ENCODE measurements around the gene RNASE12. TPM values are rescaled to one million over a fixed set of nuclear protein-coding genes. Genes with fewer than 3 reads are reported as not detected.
"Not testable (repeated sequence)": the region's sequence is repeated elsewhere in the genome, so short reads cannot be mapped to it uniquely, and the experiment has no call there.

RNASE12 gene
- total RNA-seq, 2 experiments from 2014 or later, result not detected

DNA sequence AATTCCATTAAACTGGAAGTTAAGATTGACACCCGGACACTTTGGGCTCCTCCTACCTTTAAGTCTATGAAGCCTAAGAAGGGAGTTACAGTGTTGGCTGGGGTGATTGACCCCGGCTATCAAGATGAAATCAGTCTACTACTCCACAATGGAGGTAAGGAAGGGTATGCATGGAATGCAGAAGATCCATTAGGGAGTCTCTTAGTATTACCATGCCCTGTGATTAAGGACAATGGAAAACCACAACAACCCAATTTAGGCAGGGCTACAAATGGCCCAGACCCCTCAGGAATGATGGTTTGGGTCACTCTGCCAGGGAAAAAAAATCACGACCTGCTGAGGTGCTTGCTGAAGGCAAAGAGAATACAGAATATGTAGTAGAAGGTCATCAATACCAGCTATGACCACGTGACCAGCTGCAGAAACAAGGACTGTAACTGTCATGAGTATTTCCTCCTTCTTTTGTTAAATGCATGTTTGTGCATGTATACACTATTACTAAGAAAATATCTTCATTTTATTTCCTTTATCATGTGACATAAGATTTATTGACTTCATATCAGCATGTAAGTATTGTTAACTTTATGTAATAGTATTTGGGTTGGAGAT is 18.7 kb downstream of the RNASE12 start:
- H3K9me3 Mint-ChIP-seq, result peaks cover 22% of the 10 kb centered on the region
- H3K4me3 Mint-ChIP-seq; POLR2A ChIA-PET; H3K4me1 Mint-ChIP-seq (ENCODE audit: low read depth); H3K27ac Mint-ChIP-seq; H3K27me3 Mint-ChIP-seq; intact Hi-C loops (cut with micrococcal nuclease); CTCF ChIA-PET; DNase-seq; H3K36me3 Mint-ChIP-seq: not testable (repeated sequence)

DNA sequence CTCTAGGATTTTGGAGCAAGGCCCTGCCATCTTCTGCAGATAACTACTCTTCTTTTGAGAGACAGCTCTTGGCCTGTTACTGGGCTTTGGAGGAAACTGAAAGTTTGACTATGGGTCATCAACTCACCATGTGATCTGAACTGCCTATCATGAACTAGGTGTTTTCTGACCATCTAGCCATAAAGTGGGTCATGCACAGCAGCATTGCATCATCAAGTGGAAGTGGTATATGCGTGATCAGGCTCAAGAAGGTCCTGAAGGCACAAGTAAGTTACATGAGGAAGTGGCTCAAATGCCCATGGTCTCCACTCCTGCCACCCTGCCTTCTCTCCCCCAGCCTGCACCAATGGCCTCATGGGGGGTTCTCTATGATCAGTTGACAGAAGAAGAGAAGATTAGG is 20.5 kb downstream of the RNASE12 start:
- H3K4me1 Mint-ChIP-seq (ENCODE audit: low read depth), result peaks cover 13% of the 10 kb centered on the region
- DNase-seq; H3K36me3 Mint-ChIP-seq; H3K27me3 Mint-ChIP-seq; H3K27ac Mint-ChIP-seq; CTCF ChIA-PET; POLR2A ChIA-PET; intact Hi-C loops (cut with micrococcal nuclease); H3K4me3 Mint-ChIP-seq: not testable (repeated sequence)
- peaks cover 22% of the 10 kb centered on the region for H3K9me3 Mint-ChIP-seq

DNA sequence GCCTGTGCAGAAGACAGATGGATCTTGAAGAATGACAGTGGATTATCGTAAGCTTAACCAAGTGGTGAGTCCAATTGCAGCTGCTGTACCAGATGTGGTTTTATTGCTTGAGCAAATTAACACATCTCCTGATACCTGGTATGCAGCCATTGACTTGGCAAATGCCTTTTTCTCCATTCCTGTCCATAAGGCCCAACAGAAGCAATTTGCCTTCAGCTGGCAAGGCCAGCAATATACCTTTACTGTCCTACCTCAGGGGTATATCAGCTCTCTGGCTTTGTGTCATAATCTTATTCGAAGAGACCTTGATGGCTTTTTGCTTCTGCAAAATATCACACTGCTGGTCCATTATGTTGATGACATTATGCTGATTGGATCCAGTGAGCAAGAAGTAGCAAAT is 21.3 kb downstream of the RNASE12 start:
- intact Hi-C loops (cut with micrococcal nuclease); H3K27me3 Mint-ChIP-seq; H3K27ac Mint-ChIP-seq; CTCF ChIA-PET; POLR2A ChIA-PET; H3K36me3 Mint-ChIP-seq; H3K4me3 Mint-ChIP-seq; DNase-seq: not testable (repeated sequence)
- Mint-ChIP-seq H3K9me3 (peaks cover 22% of the 10 kb centered on the region), H3K4me1 (ENCODE audit: low read depth) (peaks cover 13% of the 10 kb centered on the region)

DNA sequence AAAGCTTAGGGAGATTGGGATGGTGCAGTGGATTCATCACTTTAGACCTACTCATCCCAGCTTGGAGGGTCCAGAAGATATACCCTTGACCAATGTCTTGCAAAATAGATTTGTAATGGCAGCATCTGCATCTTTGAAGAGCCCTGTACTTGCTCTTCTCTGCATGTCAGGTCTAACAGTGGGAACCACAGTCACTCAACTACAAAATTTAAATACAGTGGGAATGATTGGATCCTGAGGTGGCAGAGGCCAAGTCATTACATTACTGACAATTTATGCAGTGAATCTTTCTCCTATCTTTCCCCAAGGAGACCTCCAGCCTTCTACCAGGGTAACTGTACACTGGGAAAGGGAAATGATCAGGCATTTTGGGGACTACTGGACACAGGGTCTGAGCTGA is 22.1 kb downstream of the RNASE12 start:
- ChIA-PET CTCF (interaction anchor here (1.2 kb wide), 1 partner anchor 122 kb away, joined by 4 read pairs; no protein-coding TSS in a partner anchor), POLR2A (no interaction called here)
- peaks cover 13% of the 10 kb centered on the region for H3K4me1 Mint-ChIP-seq (ENCODE audit: low read depth)
- H3K36me3 Mint-ChIP-seq, result peaks cover 8% of the 10 kb centered on the region
- no peak overlapping the region for H3K27ac Mint-ChIP-seq
- intact Hi-C loops (cut with micrococcal nuclease), result no loop called here
- H3K9me3 Mint-ChIP-seq, result peaks cover 22% of the 10 kb centered on the region
- H3K4me3 Mint-ChIP-seq, result no peak overlapping the region
- no peak for DNase-seq
- no peaks in the 10 kb centered on the region for H3K27me3 Mint-ChIP-seq

DNA sequence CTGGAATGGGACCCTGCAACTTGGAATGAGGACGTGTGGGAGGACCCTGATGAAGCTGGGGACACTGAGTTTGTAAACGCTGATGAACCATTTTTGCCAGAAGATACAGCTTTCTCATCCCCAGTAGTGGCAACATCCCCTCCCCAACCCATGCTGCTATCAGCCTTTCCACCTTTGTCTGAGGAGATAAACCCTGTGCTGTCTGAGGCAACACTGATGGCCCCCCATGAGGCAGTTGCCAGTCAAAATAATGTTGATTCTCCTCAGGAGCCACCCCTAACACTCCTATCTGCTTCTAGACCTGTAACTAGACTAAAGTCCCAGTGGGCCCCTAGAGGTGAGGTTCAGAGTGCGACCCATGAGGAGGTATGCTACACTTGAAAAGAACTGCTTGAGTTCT is 22.8 kb downstream of the RNASE12 start:
- H3K36me3 Mint-ChIP-seq, result peaks cover 8% of the 10 kb centered on the region
- peaks cover 13% of the 10 kb centered on the region for H3K4me1 Mint-ChIP-seq (ENCODE audit: low read depth)
- no peak for DNase-seq
- H3K27ac Mint-ChIP-seq, result no peak overlapping the region
- H3K4me3 Mint-ChIP-seq, result no peak overlapping the region
- POLR2A ChIA-PET, result no interaction called here
- H3K27me3 Mint-ChIP-seq, result no peaks in the 10 kb centered on the region
- CTCF ChIA-PET, result interaction anchor here (1.2 kb wide), 1 partner anchor 123 kb away, joined by 4 read pairs; no protein-coding TSS in a partner anchor
- intact Hi-C loops (cut with micrococcal nuclease), result no loop called here
- H3K9me3 Mint-ChIP-seq, result peaks cover 22% of the 10 kb centered on the region

DNA sequence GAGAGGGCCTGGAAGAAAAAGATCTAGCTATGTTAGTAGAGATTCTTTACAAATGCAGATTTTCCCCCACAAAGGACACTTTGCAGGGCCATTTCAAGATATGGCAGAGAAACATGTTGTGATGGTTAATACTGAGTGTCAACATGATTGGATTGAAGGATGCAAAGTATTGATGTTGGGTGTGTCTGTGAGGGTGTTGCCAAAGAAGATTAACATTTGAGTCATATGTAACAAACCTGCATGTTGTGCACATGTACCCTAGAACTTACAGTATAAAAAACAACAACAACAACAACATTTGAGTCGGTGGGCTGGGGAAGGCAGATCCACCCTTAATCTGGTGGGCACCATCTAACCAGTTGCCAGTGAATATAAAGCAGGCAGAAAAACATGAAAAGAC is 24.0 kb downstream of the RNASE12 start:
- H3K9me3 Mint-ChIP-seq, result peaks cover 22% of the 10 kb centered on the region
- POLR2A ChIA-PET; H3K27me3 Mint-ChIP-seq; H3K27ac Mint-ChIP-seq; H3K36me3 Mint-ChIP-seq; CTCF ChIA-PET; DNase-seq; intact Hi-C loops (cut with micrococcal nuclease); H3K4me3 Mint-ChIP-seq: not testable (repeated sequence)
- peaks cover 13% of the 10 kb centered on the region for H3K4me1 Mint-ChIP-seq (ENCODE audit: low read depth)

DNA sequence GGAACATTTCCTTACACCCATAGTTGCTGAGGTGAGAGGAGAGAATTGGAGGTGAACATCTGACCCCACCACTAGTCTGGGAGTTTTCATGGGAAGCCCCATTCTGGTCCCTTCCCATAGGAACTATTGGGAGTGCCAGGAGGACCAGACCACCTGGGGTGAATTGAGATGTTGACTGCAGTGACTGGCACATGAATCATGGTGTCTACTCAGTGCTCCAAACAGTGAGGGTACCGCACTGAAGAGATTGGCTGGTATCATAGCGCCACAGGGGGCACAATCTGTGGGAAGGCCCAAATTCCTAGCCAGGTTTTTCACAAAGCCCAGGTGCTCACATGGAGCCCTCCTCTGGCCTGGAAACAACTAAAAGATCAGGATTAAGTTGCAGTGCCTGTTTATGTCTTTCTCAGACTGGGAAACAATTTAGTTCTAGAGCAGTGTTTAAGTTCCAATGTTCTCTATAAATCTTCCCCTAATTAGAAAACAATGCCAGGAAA is 26.6 kb downstream of the RNASE12 start:
- ChIA-PET CTCF (no interaction called here), POLR2A (no interaction called here)
- H3K4me1 Mint-ChIP-seq (ENCODE audit: low read depth), result peaks cover 13% of the 10 kb centered on the region
- H3K27me3 Mint-ChIP-seq, result no peaks in the 10 kb centered on the region
- H3K27ac Mint-ChIP-seq, result no peak overlapping the region
- no peak for DNase-seq
- intact Hi-C loops (cut with micrococcal nuclease), result no loop called here
- H3K36me3 Mint-ChIP-seq, result peaks cover 6% of the 10 kb centered on the region
- no peak overlapping the region for H3K4me3 Mint-ChIP-seq
- peaks cover 17% of the 10 kb centered on the region for H3K9me3 Mint-ChIP-seq

DNA sequence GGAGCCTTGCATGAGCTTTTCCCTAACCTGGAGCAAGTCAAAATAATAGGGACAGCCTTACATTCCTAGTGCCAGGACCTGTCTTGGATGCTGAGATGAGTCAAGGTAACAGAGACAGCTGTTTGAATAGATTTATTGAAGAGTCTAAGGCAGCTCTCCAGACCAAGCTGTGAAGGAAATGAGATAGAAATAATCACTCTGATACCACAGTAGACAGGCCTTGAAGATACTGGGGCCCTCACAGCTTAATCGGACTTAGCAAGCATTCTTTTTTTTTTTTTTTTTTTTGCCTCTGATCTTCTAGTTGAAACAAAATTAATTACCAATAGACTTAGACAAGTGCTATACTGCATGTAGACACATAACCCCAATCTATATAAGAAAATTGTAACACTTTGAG is 27.2 kb downstream of the RNASE12 start:
- Mint-ChIP-seq H3K9me3 (peaks cover 11% of the 10 kb centered on the region), H3K27ac (no peak overlapping the region), H3K4me3 (no peak overlapping the region), H3K27me3 (no peaks in the 10 kb centered on the region), H3K4me1 (ENCODE audit: low read depth) (peaks cover 13% of the 10 kb centered on the region), H3K36me3 (peaks cover 5% of the 10 kb centered on the region)
- POLR2A ChIA-PET, result no interaction called here
- CTCF ChIA-PET, result no interaction called here
- no peak for DNase-seq
- intact Hi-C loops (cut with micrococcal nuclease), result no loop called here

DNA sequence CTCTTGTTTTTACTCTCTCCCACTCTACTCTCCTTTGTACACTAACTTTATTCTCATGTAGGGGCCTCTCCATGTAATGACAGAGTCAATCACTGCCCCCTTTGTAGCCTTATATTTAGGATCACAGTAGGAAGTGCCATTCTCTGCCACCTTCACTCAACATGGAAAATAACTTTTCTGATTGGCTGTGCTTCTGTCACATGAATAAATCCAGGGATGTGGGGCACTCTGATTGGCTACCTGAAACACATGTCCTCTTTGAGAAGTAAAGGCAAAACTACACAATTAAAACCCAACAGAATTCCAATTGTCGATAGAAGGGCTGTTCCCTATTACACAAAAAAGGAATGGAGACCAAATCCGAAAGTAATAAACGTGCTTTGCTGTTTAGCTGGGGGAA is 30.2 kb downstream of the RNASE12 start, which contains the start of gene RNASE9:
TSS of gene RNASE9 (minus strand) at position 87 of the 400 bp plus-strand sequence.
- Mint-ChIP-seq H3K9me3 (no peaks in the 10 kb centered on the region), H3K36me3 (no peaks in the 10 kb centered on the region), H3K27me3 (peaks cover 2% of the 10 kb centered on the region), H3K4me1 (ENCODE audit: low read depth) (no peaks in the 10 kb centered on the region), H3K27ac (no peak within 1 kb of the TSS), H3K4me3 (no peak within 1 kb of the TSS)
- intact Hi-C loops (cut with micrococcal nuclease), result no loop called here
- POLR2A ChIA-PET, result no interaction called here
- no peak for DNase-seq
- CTCF ChIA-PET, result no interaction called here

DNA sequence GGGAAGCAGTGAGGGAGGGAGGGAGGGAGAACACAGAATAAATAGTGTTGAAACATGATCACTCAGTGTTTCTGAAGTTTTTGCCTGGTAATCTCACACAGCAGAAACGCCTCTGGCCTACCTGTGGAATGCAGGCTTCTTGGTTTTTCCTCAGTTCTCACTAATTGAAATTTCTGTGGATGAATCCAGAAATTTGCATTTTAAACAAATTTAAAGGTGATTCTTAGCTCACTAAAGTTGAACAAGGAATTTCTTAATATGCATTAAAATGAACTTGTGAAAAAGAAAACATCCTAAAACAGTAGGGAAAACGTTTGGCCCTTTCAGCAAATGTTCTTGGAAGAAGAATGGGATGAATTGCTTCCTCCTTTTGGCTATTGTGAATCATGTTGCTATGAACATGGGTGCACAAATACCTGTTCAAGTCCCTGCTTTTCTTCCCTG is 31.7 kb downstream of the RNASE12 start:
- no peak overlapping the region for H3K4me3 Mint-ChIP-seq
- H3K9me3 Mint-ChIP-seq, result no peaks in the 10 kb centered on the region
- H3K4me1 Mint-ChIP-seq (ENCODE audit: low read depth), result no peaks in the 10 kb centered on the region
- ChIA-PET POLR2A (no interaction called here), CTCF (no interaction called here)
- peaks cover 2% of the 10 kb centered on the region for H3K27me3 Mint-ChIP-seq
- no peak overlapping the region for H3K27ac Mint-ChIP-seq
- intact Hi-C loops (cut with micrococcal nuclease), result no loop called here
- no peak for DNase-seq
- no peaks in the 10 kb centered on the region for H3K36me3 Mint-ChIP-seq

DNA sequence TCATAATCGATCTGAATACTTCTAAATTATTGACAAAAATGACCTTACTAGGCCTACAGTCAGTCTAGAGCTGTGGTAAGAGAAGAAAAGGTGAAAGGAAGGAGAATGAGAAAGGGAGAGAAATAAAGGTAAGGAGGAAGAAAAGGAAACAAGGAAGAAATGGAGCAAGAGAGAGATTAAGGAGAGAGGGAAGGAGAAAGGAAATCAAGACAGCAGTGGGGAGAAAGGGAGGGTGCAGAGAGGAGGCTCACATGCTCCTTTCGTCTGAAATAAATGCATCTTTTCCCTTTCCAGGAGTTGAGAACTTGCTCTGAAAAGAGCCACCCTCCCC is 34.0 kb downstream of the RNASE12 start:
- Mint-ChIP-seq H3K4me1 (ENCODE audit: low read depth) (no peaks in the 10 kb centered on the region), H3K9me3 (no peaks in the 10 kb centered on the region), H3K36me3 (no peaks in the 10 kb centered on the region), H3K27ac (no peak overlapping the region), H3K27me3 (peaks cover 2% of the 10 kb centered on the region), H3K4me3 (no peak overlapping the region)
- intact Hi-C loops (cut with micrococcal nuclease), result no loop called here
- no peak for DNase-seq
- POLR2A ChIA-PET, result no interaction called here
- CTCF ChIA-PET, result no interaction called here

DNA sequence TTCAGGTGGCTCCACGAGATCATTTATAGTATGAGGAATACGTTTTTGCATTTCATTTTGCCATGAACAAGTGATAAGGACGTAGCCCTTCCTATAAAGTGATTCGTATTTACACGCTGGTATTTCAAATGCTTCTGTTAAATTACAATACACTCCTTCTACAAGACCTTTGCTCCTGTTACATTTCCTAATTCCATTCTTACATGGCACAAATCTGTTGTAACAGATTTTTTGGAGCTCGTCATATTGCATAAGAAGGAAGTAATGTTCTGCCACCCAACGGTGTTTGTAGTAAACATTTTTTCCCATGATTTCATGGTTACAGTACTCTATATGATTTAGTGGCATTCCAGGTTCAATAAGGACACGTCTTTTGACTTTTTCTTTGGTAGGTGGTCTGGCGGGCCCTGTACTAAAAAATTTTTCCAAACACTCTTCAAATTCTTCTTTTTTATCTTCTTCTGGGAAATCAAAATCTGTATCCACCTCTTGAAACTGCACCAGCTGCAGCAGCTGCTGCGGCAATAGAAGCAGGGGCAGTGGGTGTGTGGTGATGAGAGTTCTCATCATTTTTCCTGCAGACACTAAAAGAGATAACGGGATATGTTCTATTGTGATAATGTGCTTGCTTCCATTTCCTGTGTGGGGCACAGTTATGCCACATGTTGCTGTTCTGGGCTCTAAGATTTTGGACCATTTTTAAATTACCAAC is 34.5 kb downstream of the RNASE12 start:
- H3K4me3 Mint-ChIP-seq, result no peak overlapping the region

DNA sequence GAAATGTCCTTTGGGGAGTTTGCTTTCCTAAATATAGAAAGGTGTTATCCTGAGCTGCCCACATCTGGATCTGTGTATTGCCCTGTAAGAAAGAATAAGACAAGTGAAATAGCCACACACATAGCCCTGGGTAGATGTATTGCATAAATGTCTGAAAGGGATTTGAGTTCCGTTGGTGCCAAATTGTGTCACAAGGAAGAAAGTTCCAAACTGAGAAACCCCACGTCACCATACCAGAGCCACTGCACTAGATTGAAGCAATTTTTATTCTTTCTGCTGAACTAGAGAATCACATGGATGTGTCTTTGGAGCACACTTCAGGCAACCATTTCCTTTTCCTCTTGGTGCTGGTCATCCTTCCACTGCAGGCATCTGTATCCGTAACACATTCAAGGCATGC is 35.3 kb downstream of the RNASE12 start:
- CTCF ChIA-PET, result no interaction called here
- DNase-seq, result no peak
- no peak overlapping the region for H3K27ac Mint-ChIP-seq
- peaks cover 2% of the 10 kb centered on the region for H3K27me3 Mint-ChIP-seq
- intact Hi-C loops (cut with micrococcal nuclease), result no loop called here
- no peaks in the 10 kb centered on the region for H3K36me3 Mint-ChIP-seq
- H3K4me3 Mint-ChIP-seq, result no peak overlapping the region
- H3K4me1 Mint-ChIP-seq (ENCODE audit: low read depth), result no peaks in the 10 kb centered on the region
- H3K9me3 Mint-ChIP-seq, result no peaks in the 10 kb centered on the region
- POLR2A ChIA-PET, result no interaction called here

More for the DNA sequence above, 34.5 kb downstream of the RNASE12 start:
- DNase-seq, result no peak
- H3K27ac Mint-ChIP-seq, result no peak overlapping the region
- intact Hi-C loops (cut with micrococcal nuclease), result no loop called here
- no peaks in the 10 kb centered on the region for H3K36me3 Mint-ChIP-seq
- CTCF ChIA-PET, result no interaction called here
- H3K27me3 Mint-ChIP-seq, result peaks cover 2% of the 10 kb centered on the region
- H3K4me1 Mint-ChIP-seq (ENCODE audit: low read depth), result no peaks in the 10 kb centered on the region
- H3K9me3 Mint-ChIP-seq, result no peaks in the 10 kb centered on the region
- POLR2A ChIA-PET, result no interaction called here

All from activated CD4-positive, alpha-beta memory T cell treated with anti-CD3 and anti-CD28 coated beads for 36 hours (primary cell).